ENCODE data around the gene ASZ1.

ASZ1 gene

DNA sequence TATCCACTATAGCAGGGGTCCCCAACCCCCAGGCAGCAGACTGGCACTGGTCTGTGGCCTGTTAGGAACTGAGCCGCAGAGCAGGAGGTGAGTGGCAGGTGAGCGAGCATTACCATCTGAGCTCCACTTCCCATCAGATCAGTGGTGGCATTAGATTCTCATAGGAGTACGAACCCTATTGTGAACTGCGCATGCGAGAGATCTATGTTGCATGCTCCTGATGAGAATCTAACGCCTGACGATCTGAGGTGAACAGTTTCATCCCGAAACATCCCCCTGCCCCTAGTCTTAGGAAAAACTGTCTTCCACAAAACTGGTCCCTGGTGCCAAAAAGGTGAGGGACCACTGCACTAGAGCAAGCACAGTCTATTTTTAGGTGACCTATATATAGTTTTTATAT is 23.6 kb downstream of the ASZ1 start:
- Histone ChIP-seq H3K27me3 (replicated peaks in 2 of 5; ENCODE audit: control insufficient read depth in 4 of 5, insufficient read depth in 5 of 5, low read length in 4 of 5) (no peaks in the 10 kb centered on the region), H3K4me1 (ENCODE audit: control extremely low read depth in 1 of 4, control insufficient read depth in 4 of 4, insufficient read depth in 4 of 4, low read length in 3 of 4) (no peaks in the 10 kb centered on the region), H3K36me3 (ENCODE audit: control insufficient read depth in 4 of 4, insufficient read depth in 4 of 4, low read length in 3 of 4) (no peaks in the 10 kb centered on the region), H3K27ac (ENCODE audit: insufficient read depth in 1 of 2, low read depth in 1 of 2, low read length in 2 of 2, poor library complexity in 1 of 2, severe bottlenecking in 2 of 2) (no peak overlapping the region), H3K9me3 (ENCODE audit: control extremely low read depth in 1 of 5, control insufficient read depth in 4 of 5, insufficient read depth in 2 of 5, low read depth in 1 of 5, low read length in 4 of 5) (no peaks in the 10 kb centered on the region), H3K4me3 (ENCODE audit: control insufficient read depth in 1 of 7, extremely low read depth in 1 of 7, insufficient read depth in 4 of 7, low read depth in 2 of 7, low read length in 6 of 7) (no peak overlapping the region)
- DNase-seq, result no peak
- WGBS (ENCODE audit: insufficient coverage), result 96% methylated on average over 8 of the region's 8 CpGs
- CTCF ChIA-PET, result no interaction called here
- POLR2A ChIA-PET, result no interaction called here

DNA sequence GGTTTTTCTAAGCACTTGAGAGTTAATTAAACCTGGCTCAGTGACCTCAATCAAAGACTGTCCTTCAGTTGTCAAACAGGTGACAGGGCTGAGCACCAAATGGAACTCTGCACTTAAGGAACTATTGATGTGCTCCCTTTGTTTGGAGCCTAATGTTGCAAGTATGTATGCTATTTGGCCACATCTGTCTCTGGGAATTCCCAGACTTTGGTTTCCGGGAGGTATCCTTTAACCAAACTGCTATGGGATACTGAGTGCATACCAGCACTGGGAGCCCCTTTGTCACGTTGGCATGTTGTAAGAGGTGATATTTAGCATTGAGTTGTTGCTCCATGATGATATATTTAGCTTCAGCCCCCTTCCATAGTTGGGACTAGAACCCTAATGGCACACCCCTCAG is 25.2 kb downstream of the ASZ1 start:
- WGBS (ENCODE audit: insufficient coverage), result 100% methylated on average over 1 of the region's 2 CpGs
- Histone ChIP-seq H3K36me3 (ENCODE audit: control insufficient read depth in 4 of 4, insufficient read depth in 4 of 4, low read length in 3 of 4) (no peaks in the 10 kb centered on the region), H3K27ac (ENCODE audit: insufficient read depth in 1 of 2, low read depth in 1 of 2, low read length in 2 of 2, poor library complexity in 1 of 2, severe bottlenecking in 2 of 2) (no peak overlapping the region), H3K27me3 (replicated peaks in 2 of 5; ENCODE audit: control insufficient read depth in 4 of 5, insufficient read depth in 5 of 5, low read length in 4 of 5) (no peaks in the 10 kb centered on the region), H3K4me3 (ENCODE audit: control insufficient read depth in 1 of 7, extremely low read depth in 1 of 7, insufficient read depth in 4 of 7, low read depth in 2 of 7, low read length in 6 of 7) (no peak overlapping the region), H3K9me3 (ENCODE audit: control extremely low read depth in 1 of 5, control insufficient read depth in 4 of 5, insufficient read depth in 2 of 5, low read depth in 1 of 5, low read length in 4 of 5) (no peaks in the 10 kb centered on the region), H3K4me1 (ENCODE audit: control extremely low read depth in 1 of 4, control insufficient read depth in 4 of 4, insufficient read depth in 4 of 4, low read length in 3 of 4) (no peaks in the 10 kb centered on the region)
- CTCF ChIA-PET, result interaction anchor here (1.2 kb wide), 1 partner anchor 9 kb away, joined by 3 read pairs; no protein-coding TSS in a partner anchor
- no peak for DNase-seq
- POLR2A ChIA-PET, result no interaction called here

DNA sequence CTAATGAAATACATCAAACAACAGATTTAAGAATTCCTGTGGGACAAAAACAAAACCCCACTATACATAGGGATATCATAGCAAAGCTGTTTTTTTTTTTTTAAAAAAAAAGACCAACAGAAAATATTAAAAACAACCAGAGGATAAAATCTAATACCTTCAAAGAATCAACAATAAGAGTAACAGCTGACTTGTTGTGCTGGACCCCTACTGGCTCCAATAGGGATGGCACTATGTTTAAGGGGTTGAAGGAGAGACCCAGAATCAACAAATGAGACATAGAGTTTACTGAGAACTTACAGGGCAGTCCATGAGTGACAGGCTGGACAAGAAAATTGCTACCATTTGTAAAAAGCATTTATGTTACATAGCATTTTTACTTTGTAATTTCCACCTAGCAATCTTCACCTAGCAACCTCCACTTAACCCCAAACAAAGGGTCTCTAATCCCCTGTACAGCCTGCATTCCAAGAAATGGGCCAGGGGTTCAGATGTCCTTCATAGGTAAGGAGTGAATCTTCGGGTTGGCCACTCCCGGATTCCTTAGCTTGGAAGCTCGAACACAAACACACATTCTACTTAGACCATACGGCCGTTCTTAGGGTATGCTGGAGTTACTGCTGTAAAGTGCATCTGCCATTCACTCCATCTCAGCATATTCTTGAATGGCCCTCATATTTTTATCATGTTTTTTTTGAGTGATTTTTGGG is 25.8 kb downstream of the ASZ1 start:
- H3K9me3 ChIP-seq (ENCODE audit: control extremely low read depth in 1 of 5, control insufficient read depth in 4 of 5, insufficient read depth in 2 of 5, low read depth in 1 of 5, low read length in 4 of 5), result no peaks in the 10 kb centered on the region
- CTCF ChIA-PET, result interaction anchor here (1.2 kb wide), 2 partner anchors 9 to 751 kb away, joined by 3 read pairs; no protein-coding TSS in a partner anchor
- no peaks in the 10 kb centered on the region for H3K4me1 ChIP-seq (ENCODE audit: control extremely low read depth in 1 of 4, control insufficient read depth in 4 of 4, insufficient read depth in 4 of 4, low read length in 3 of 4)
- peak in 2 of 3 donors; percentile 19 to 22 for DNase-seq
- WGBS (ENCODE audit: insufficient coverage), result no CpG with 5 or more reads among the region's 5 CpGs
- POLR2A ChIA-PET, result no interaction called here
- no peaks in the 10 kb centered on the region for H3K36me3 ChIP-seq (ENCODE audit: control insufficient read depth in 4 of 4, insufficient read depth in 4 of 4, low read length in 3 of 4)
- no peak overlapping the region for H3K4me3 ChIP-seq (ENCODE audit: control insufficient read depth in 1 of 7, extremely low read depth in 1 of 7, insufficient read depth in 4 of 7, low read depth in 2 of 7, low read length in 6 of 7)
- no peaks in the 10 kb centered on the region for H3K27me3 ChIP-seq (replicated peaks in 2 of 5; ENCODE audit: control insufficient read depth in 4 of 5, insufficient read depth in 5 of 5, low read length in 4 of 5)
- H3K27ac ChIP-seq (ENCODE audit: insufficient read depth in 1 of 2, low read depth in 1 of 2, low read length in 2 of 2, poor library complexity in 1 of 2, severe bottlenecking in 2 of 2), result no peak overlapping the region

DNA sequence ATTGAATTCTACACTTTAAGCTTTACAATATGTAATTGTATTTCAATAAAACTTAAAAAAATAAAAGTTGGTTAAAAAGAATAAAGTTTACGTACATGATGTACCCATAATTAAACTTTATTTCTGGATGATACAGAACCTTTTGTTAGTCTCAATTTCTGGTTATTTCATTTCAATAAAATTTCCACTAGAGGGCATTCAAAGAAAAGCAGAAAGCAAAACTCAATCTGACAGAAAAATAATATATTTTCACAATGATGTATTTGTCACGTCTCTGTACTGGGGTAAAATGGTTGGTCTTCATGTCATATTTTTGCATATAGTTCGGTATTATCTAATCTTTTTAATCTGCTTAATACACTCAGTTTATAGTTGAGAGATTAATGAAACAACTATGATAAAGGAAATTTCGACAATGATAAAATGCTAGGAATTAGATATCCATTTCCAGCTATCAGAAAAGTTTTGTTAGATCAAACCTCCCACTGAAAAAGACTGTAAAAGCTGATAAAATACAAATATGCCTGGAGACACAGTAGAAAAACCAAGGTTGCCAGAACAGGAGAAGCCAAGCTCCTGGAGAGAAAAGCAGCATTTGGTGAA is 27.4 kb downstream of the ASZ1 start:
- peak in 1 of 3 donors; percentile 2 for DNase-seq
- CTCF ChIA-PET, result interaction anchor here (1.2 to 1.8 kb wide), 3 partner anchors 11 to 700 kb away, joined by 3 to 6 read pairs (median 5); no protein-coding TSS in a partner anchor
- Histone ChIP-seq H3K4me1 (ENCODE audit: control extremely low read depth in 1 of 4, control insufficient read depth in 4 of 4, insufficient read depth in 4 of 4, low read length in 3 of 4) (no peaks in the 10 kb centered on the region), H3K27ac (ENCODE audit: insufficient read depth in 1 of 2, low read depth in 1 of 2, low read length in 2 of 2, poor library complexity in 1 of 2, severe bottlenecking in 2 of 2) (no peak overlapping the region), H3K27me3 (replicated peaks in 2 of 5; ENCODE audit: control insufficient read depth in 4 of 5, insufficient read depth in 5 of 5, low read length in 4 of 5) (no peaks in the 10 kb centered on the region), H3K9me3 (ENCODE audit: control extremely low read depth in 1 of 5, control insufficient read depth in 4 of 5, insufficient read depth in 2 of 5, low read depth in 1 of 5, low read length in 4 of 5) (no peaks in the 10 kb centered on the region), H3K36me3 (ENCODE audit: control insufficient read depth in 4 of 4, insufficient read depth in 4 of 4, low read length in 3 of 4) (no peaks in the 10 kb centered on the region), H3K4me3 (ENCODE audit: control insufficient read depth in 1 of 7, extremely low read depth in 1 of 7, insufficient read depth in 4 of 7, low read depth in 2 of 7, low read length in 6 of 7) (no peak overlapping the region)
- no CpG with 5 or more reads among the region's 4 CpGs for WGBS (ENCODE audit: insufficient coverage)
- POLR2A ChIA-PET, result no interaction called here

DNA sequence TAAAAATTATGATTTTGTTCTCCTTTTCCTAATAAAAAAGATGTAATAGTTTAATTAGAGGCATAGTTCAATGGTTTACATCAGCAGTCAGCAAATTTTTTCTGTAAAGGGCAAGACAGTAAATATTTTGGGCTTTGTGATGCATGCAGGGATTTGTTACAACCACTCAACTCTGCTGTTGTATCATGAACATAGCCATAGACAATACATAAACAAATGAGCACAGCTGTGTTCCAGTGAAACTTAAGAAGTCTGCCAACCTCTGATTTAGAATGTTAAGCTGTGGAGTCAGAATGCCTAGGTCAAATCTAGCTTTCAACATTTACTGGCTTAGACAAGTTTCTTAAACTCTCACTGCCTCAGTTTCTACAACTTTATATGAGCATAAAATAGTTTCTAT is 31.6 kb downstream of the ASZ1 start:
- DNase-seq, result no peak
- no peak overlapping the region for H3K4me3 ChIP-seq (ENCODE audit: control insufficient read depth in 1 of 7, extremely low read depth in 1 of 7, insufficient read depth in 4 of 7, low read depth in 2 of 7, low read length in 6 of 7)
- POLR2A ChIA-PET, result no interaction called here
- H3K4me1 ChIP-seq (ENCODE audit: control extremely low read depth in 1 of 4, control insufficient read depth in 4 of 4, insufficient read depth in 4 of 4, low read length in 3 of 4), result no peaks in the 10 kb centered on the region
- CTCF ChIA-PET, result no interaction called here
- no peaks in the 10 kb centered on the region for H3K27me3 ChIP-seq (replicated peaks in 2 of 5; ENCODE audit: control insufficient read depth in 4 of 5, insufficient read depth in 5 of 5, low read length in 4 of 5)
- H3K9me3 ChIP-seq (ENCODE audit: control extremely low read depth in 1 of 5, control insufficient read depth in 4 of 5, insufficient read depth in 2 of 5, low read depth in 1 of 5, low read length in 4 of 5), result no peaks in the 10 kb centered on the region
- no peaks in the 10 kb centered on the region for H3K36me3 ChIP-seq (ENCODE audit: control insufficient read depth in 4 of 4, insufficient read depth in 4 of 4, low read length in 3 of 4)
- H3K27ac ChIP-seq (ENCODE audit: insufficient read depth in 1 of 2, low read depth in 1 of 2, low read length in 2 of 2, poor library complexity in 1 of 2, severe bottlenecking in 2 of 2), result no peak overlapping the region

DNA sequence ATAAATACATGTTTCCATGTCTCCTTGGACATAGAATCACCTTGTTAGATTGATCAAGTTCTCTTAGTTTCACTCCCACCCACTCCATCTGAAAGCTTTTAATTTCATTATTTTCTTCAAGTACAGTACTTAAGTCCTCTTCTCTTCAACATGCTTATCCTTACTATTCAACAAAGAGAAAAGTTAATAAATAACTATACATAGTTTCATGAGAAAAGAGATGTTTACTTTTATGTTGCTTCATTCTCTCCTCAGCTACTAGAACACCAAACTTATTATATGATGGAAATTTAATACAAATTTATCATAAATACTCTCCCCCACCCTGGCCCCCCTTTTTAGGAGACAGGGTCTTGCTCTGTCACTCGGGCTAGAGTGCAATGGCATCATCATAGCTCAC is 33.5 kb downstream of the ASZ1 start:
- ChIA-PET POLR2A (no interaction called here), CTCF (no interaction called here)

DNA sequence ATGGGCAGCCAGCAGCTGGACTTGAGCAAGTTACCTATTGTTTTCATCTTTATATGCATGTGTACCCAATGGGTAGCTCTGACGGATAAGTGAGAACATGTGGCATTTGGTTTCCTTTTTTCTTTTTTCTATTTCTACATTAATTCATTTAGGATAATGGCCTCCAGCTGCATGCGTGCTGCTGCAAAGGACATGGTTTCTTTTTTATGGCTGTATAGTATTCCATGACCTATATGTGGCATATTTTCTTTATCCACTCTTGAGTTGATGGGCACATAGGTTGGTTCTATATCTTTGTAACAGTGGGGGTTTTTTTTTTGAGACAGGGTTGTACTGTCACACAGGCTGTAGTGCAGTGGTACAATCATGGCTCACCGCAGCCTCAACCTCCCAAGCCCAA is 37.4 kb downstream of the ASZ1 start:
- peaks cover 0 to 3% (median 0%) of the 10 kb centered on the region in 5 experiments for H3K9me3 ChIP-seq (ENCODE audit: control extremely low read depth in 1 of 5, control insufficient read depth in 4 of 5, insufficient read depth in 2 of 5, low read depth in 1 of 5, low read length in 4 of 5)
- no peaks in the 10 kb centered on the region for H3K36me3 ChIP-seq (ENCODE audit: control insufficient read depth in 4 of 4, insufficient read depth in 4 of 4, low read length in 3 of 4)
- H3K4me1 ChIP-seq (ENCODE audit: control extremely low read depth in 1 of 4, control insufficient read depth in 4 of 4, insufficient read depth in 4 of 4, low read length in 3 of 4), result no peaks in the 10 kb centered on the region
- CTCF ChIA-PET, result no interaction called here
- POLR2A ChIA-PET, result no interaction called here
- H3K27ac ChIP-seq (ENCODE audit: insufficient read depth in 1 of 2, low read depth in 1 of 2, low read length in 2 of 2, poor library complexity in 1 of 2, severe bottlenecking in 2 of 2), result no peak overlapping the region
- no peaks in the 10 kb centered on the region for H3K27me3 ChIP-seq (replicated peaks in 2 of 5; ENCODE audit: control insufficient read depth in 4 of 5, insufficient read depth in 5 of 5, low read length in 4 of 5)
- no CpG with 5 or more reads among the region's 3 CpGs for whole genome bisulfite sequencing (ENCODE audit: insufficient coverage)
- no peak overlapping the region for H3K4me3 ChIP-seq (ENCODE audit: control insufficient read depth in 1 of 7, extremely low read depth in 1 of 7, insufficient read depth in 4 of 7, low read depth in 2 of 7, low read length in 6 of 7)
- DNase-seq, result no peak

More for the DNA sequence above, 33.5 kb downstream of the ASZ1 start:
- no peaks in the 10 kb centered on the region for H3K4me1 ChIP-seq (ENCODE audit: control extremely low read depth in 1 of 4, control insufficient read depth in 4 of 4, insufficient read depth in 4 of 4, low read length in 3 of 4)
- H3K9me3 ChIP-seq (ENCODE audit: control extremely low read depth in 1 of 5, control insufficient read depth in 4 of 5, insufficient read depth in 2 of 5, low read depth in 1 of 5, low read length in 4 of 5), result peaks cover 0 to 3% (median 0%) of the 10 kb centered on the region in 5 experiments
- H3K27ac ChIP-seq (ENCODE audit: insufficient read depth in 1 of 2, low read depth in 1 of 2, low read length in 2 of 2, poor library complexity in 1 of 2, severe bottlenecking in 2 of 2), result no peak overlapping the region
- no peak for DNase-seq
- WGBS (ENCODE audit: insufficient coverage), result 100% methylated on average over 1 of the region's 1 CpG
- no peaks in the 10 kb centered on the region for H3K27me3 ChIP-seq (replicated peaks in 2 of 5; ENCODE audit: control insufficient read depth in 4 of 5, insufficient read depth in 5 of 5, low read length in 4 of 5)
- H3K4me3 ChIP-seq (ENCODE audit: control insufficient read depth in 1 of 7, extremely low read depth in 1 of 7, insufficient read depth in 4 of 7, low read depth in 2 of 7, low read length in 6 of 7), result no peak overlapping the region
- no peaks in the 10 kb centered on the region for H3K36me3 ChIP-seq (ENCODE audit: control insufficient read depth in 4 of 4, insufficient read depth in 4 of 4, low read length in 3 of 4)

All from common myeloid progenitor, CD34-positive (primary cell).